ENCODE data around the gene JARID2. TPM values are rescaled to one million over a fixed set of nuclear protein-coding genes. Genes with fewer than 3 reads are reported as not detected.

JARID2 gene
- total RNA-seq, 1 experiment from 2014 or later: 6.0 TPM

DNA sequence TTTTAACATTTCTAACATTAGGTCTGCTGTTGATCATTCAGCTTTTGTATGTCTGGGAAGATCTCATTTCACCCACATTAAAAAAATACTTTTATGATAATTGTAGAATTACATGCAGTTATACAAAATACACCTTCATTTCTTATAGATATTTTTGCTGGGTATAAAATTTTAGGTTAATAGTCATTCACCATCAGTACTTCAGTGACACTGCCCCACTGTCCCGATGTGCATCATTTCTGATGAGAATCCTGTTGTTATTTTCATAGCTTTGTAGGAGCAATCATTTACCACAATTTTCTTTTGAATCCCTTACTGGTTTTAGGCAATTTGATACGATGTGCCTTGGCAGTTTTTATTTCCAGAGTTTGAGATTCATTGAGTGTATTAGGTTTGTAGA, 173.6 kb downstream of the JARID2 start:
- ATAC-seq: no peak
- no peaks in the 10 kb centered on the region for H3K4me1 ChIP-seq (ENCODE audit: control insufficient read depth, insufficient read depth, low read length)
- no TSS peak for BruUV-seq (replicated peaks)
- POLR2A ChIA-PET: no interaction called here
- intact Hi-C loops (cut with micrococcal nuclease; ENCODE audit: unreplicated experiment): no loop called here
- DNase-seq (ENCODE audit: low read depth, low spot score): no peak
- H3K36me3 ChIP-seq (ENCODE audit: control insufficient read depth, insufficient read depth, low read length): no peaks in the 10 kb centered on the region
- in situ Hi-C loops (cut with HindIII; ENCODE audit: low pct_unique_long_range_greater_than_20kb, low sequenced_read_pairs): no loop called here
- TF ChIP-seq, protein P1, sequence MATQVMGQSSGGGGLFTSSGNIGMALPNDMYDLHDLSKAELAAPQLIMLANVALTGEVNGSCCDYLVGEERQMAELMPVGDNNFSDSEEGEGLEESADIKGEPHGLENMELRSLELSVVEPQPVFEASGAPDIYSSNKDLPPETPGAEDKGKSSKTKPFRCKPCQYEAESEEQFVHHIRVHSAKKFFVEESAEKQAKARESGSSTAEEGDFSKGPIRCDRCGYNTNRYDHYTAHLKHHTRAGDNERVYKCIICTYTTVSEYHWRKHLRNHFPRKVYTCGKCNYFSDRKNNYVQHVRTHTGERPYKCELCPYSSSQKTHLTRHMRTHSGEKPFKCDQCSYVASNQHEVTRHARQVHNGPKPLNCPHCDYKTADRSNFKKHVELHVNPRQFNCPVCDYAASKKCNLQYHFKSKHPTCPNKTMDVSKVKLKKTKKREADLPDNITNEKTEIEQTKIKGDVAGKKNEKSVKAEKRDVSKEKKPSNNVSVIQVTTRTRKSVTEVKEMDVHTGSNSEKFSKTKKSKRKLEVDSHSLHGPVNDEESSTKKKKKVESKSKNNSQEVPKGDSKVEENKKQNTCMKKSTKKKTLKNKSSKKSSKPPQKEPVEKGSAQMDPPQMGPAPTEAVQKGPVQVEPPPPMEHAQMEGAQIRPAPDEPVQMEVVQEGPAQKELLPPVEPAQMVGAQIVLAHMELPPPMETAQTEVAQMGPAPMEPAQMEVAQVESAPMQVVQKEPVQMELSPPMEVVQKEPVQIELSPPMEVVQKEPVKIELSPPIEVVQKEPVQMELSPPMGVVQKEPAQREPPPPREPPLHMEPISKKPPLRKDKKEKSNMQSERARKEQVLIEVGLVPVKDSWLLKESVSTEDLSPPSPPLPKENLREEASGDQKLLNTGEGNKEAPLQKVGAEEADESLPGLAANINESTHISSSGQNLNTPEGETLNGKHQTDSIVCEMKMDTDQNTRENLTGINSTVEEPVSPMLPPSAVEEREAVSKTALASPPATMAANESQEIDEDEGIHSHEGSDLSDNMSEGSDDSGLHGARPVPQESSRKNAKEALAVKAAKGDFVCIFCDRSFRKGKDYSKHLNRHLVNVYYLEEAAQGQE (IDR thresholded peaks at IDR 0.05; ENCODE audit: insufficient read depth in 1 of 2, low read depth in 2 of 2, low read length in 1 of 2): no peak
- TF ChIP-seq SIN3A (IDR thresholded peaks at IDR 0.05; ENCODE audit: borderline replicate concordance, insufficient read depth, low read depth, low read length): no peak
- TF ChIP-seq, protein P2, sequence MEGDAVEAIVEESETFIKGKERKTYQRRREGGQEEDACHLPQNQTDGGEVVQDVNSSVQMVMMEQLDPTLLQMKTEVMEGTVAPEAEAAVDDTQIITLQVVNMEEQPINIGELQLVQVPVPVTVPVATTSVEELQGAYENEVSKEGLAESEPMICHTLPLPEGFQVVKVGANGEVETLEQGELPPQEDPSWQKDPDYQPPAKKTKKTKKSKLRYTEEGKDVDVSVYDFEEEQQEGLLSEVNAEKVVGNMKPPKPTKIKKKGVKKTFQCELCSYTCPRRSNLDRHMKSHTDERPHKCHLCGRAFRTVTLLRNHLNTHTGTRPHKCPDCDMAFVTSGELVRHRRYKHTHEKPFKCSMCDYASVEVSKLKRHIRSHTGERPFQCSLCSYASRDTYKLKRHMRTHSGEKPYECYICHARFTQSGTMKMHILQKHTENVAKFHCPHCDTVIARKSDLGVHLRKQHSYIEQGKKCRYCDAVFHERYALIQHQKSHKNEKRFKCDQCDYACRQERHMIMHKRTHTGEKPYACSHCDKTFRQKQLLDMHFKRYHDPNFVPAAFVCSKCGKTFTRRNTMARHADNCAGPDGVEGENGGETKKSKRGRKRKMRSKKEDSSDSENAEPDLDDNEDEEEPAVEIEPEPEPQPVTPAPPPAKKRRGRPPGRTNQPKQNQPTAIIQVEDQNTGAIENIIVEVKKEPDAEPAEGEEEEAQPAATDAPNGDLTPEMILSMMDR (IDR thresholded peaks at IDR 0.05): no peak
- no peak for TF ChIP-seq POLR2AphosphoS5 (IDR thresholded peaks at IDR 0.05; ENCODE audit: low read depth, low read length)
- no peak for TF ChIP-seq TCF7L2 (IDR thresholded peaks at IDR 0.05; ENCODE audit: low read depth, low read length)
- no peak overlapping the region for H3K27ac ChIP-seq (ENCODE audit: low read length)
- CTCF ChIA-PET: no interaction called here
- H3K4me3 ChIP-seq (ENCODE audit: low read depth in 2 of 2, low read length in 2 of 2): no peak overlapping the region
- no peaks in the 10 kb centered on the region for H3K27me3 ChIP-seq (ENCODE audit: control insufficient read depth, insufficient read depth, low read length)
- peaks cover 9% of the 10 kb centered on the region; the same call in 1 of the 2 replicates for H3K9me3 ChIP-seq (ENCODE audit: control insufficient read depth, insufficient read depth, low read depth, low read length)

DNA sequence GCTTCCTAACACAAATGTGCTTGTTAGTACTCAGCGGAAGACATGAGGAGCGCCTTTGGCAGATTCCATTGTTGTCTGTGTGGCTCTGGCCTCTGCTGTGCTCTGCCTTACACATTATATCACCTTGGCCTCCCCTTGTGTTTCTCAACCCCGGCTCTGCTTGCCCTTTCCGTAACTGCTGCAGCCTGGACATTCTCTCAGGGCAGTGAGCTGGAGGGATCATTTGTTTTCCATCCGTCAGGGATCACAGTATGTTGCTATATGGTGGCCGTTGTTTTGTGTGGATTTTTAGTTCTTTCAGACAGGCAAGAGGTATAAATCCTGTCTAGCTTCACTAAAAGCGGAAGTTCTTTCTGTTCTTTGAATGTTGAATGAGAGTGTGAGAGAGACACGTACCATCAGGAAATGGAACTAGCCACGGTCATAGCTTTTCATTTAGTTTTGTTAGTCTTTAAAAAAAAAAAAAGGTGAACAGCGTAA, 175.1 kb downstream of the JARID2 start:
- POLR2A ChIA-PET: no interaction called here

More for the DNA sequence above, 175.1 kb downstream of the JARID2 start:
- Histone ChIP-seq H3K4me1 (ENCODE audit: control insufficient read depth, insufficient read depth, low read length) (no peaks in the 10 kb centered on the region), H3K36me3 (ENCODE audit: control insufficient read depth, insufficient read depth, low read length) (no peaks in the 10 kb centered on the region), H3K27me3 (ENCODE audit: control insufficient read depth, insufficient read depth, low read length) (no peaks in the 10 kb centered on the region), H3K9me3 (ENCODE audit: control insufficient read depth, insufficient read depth, low read depth, low read length) (peaks cover 9% of the 10 kb centered on the region; the same call in 1 of the 2 replicates), H3K27ac (ENCODE audit: low read length) (no peak overlapping the region), H3K4me3 (ENCODE audit: low read depth in 2 of 2, low read length in 2 of 2) (no peak overlapping the region)
- BruUV-seq (replicated peaks): no TSS peak
- no peak for TF ChIP-seq TCF7L2 (IDR thresholded peaks at IDR 0.05; ENCODE audit: low read depth, low read length)
- TF ChIP-seq SIN3A (IDR thresholded peaks at IDR 0.05; ENCODE audit: borderline replicate concordance, insufficient read depth, low read depth, low read length): no peak
- TF ChIP-seq, protein P2 (IDR thresholded peaks at IDR 0.05): no peak
- no peak for TF ChIP-seq POLR2AphosphoS5 (IDR thresholded peaks at IDR 0.05; ENCODE audit: low read depth, low read length)
- TF ChIP-seq, protein P1 (IDR thresholded peaks at IDR 0.05; ENCODE audit: insufficient read depth in 1 of 2, low read depth in 2 of 2, low read length in 1 of 2): no peak
- in situ Hi-C loops (cut with HindIII; ENCODE audit: low pct_unique_long_range_greater_than_20kb, low sequenced_read_pairs) (no loop called here), intact Hi-C loops (cut with micrococcal nuclease; ENCODE audit: unreplicated experiment) (no loop called here)
- CTCF ChIA-PET: no interaction called here
- DNase-seq (ENCODE audit: low read depth, low spot score) (no peak), ATAC-seq (no peak)
